Thyroid gland (tissue), 4 donors: Measurements from ENCODE around the gene CD200.

Source experiments
- CTCF ChIP-seq, 6 experiments: fragments of 200-600 bp in 3 of 6; fragments of 450-650 bp in 3 of 6; sonication (generic) in 3 of 6; IDR thresholded peaks; one replicate each; pipeline ENCODE4 v1.5.1; 2016 to 2019; ENCODE audit warnings: antibody characterized with exemption in 6 of 6, mild to moderate bottlenecking in 2 of 6, inconsistent platforms in 1 of 6, moderate library complexity in 1 of 6
- POLR2A ChIP-seq, 2 donors: fragments of 450-650 bp; IDR thresholded peaks; one replicate each; pipeline ENCODE4 v1.6.1; 2017; ENCODE audit warnings: antibody characterized with exemption in 2 of 2, mild to moderate bottlenecking in 2 of 2, moderate library complexity in 1 of 2

GRCh38 chr3:112379020-112379690, 46.2 kb downstream of the CD200 start:
- TF ChIP-seq POLR2A (IDR thresholded peaks at IDR 0.05) (no peak), CTCF (IDR thresholded peaks at IDR 0.05) (no peak)
